Activated gamma-delta T cell (primary cell): ENCODE results near the gene ZNF660.

Experiments
- DNase-seq: peaks from one replicate; lab custom pipeline; 2025; lab: John Stamatoyannopoulos, UW

ZNF660 gene

DNA sequence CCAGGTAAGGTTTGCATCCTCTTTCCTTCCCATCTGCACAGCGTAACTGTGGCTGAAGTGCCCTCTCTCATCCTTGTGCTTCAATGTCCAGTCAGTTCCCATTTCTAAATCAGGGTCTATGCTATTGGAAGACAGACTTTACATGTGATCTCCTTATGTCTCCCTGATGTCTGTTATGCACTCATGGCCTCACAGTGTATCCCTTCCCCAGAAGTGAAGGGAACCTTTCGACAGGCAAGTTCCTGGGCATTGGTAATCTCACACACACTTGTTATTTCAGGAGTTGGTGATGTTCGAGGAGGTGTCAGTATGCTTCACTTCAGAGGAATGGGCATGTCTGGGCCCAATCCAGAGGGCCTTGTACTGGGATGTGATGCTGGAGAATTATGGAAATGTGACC is 47.4 kb downstream of the ZNF660 start:
- DNase-seq, result no peak

DNA sequence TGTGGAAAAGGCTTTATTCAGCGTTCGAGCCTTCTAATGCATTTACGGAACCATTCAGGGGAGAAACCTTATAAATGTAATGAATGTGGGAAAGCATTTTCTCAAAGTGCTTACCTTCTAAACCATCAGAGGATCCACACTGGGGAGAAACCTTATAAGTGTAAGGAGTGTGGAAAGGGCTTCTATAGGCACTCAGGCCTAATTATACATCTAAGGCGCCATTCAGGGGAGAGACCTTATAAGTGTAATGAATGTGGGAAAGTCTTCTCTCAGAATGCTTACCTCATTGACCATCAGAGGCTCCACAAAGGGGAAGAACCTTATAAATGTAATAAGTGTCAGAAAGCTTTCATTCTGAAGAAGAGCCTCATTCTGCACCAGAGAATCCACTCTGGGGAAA is 57.6 kb downstream of the ZNF660 start:
- no peak for DNase-seq

- no peak for DNase-seq
Observed at GRCh38 chr3:44643024-44643423, 58.3 kb downstream of the ZNF660 start.

DNA sequence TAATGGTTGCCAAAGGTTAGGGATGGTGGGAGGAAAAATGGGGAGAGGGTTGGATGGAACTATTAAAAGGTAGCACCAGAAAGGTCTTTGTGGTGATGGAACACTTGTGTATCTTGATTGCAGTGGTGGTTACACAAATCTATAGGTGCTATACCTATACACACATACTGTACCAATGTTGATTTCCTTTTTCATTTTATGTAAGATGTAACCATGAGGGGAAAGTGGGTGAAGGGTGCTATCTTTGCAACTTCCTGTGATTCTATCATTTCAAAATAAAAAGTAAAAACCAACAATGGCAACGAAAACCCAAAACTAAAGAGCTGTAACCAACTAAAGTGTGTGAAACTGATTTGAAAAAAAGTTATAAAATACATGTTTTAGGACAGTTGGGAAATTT is 63.0 kb downstream of the ZNF660 start:
- no peak for DNase-seq

DNA sequence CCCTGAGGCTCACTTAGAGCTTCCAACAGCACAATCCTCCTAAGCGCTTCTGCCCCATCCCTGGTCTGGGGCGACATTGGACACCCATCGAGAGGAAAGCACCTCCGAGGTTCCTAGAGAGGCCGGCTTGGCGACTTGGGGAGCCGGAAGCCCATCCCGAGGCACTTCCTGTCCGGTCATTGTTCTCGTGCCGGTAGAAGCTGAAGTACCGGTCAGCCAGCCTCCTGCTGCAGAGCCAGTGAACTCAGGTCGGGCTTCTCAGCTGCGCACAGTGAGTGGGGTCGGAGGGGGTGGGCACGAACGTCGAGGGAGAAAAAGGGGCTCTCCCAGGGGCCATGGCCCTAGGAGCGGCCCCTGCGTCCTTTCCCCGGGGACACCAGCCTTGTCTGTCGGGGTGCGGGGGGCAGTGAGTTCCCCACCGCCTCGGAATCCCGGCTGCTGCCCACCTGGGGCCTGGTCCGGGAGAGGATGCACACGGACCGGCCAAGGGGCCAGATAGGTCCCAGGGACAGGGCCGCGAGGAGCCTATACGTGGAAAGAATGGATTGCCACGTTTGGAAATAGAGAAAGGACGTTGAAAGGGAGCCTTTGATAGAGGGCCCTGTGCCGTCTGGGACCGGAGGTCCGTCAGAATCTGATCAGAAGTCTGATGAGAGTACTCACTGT is 63.9 kb downstream of the ZNF660 start, which contains the start of gene ZNF35:
Gene ZNF35, plus strand, starts transcription at position 169 of the 666 bp plus-strand sequence. CDS start 2,336 bp downstream, outside the sequence.
- DNase-seq, result no peak
